Measurements from ENCODE around the gene SORCS2. TPM values are rescaled to one million over a fixed set of nuclear protein-coding genes. Genes with fewer than 3 reads are reported as not detected.

Gene SORCS2
- total and polyA plus RNA-seq, 2 of the 13 experiments (the other 11 are each of a cell fraction or from before 2014, with no cell fraction given) = 0.82 to 1.0 TPM

DNA sequence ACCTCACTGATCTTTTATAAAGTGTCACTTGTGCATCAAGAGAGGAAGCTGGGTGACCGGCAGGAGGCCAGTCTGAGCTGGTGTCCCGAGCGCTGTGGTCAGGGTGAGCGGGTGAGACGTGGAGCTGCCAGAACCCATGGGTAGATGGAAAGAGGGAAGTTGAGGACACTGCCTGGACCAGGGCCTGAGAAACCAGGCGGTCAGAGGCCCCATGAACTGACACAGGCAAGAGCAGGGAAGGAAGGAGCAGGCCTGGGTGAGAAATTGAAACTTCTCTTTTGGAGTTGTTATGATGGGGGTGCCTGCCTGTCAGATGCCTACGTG is 554.7 kb downstream of the SORCS2 start:
- TF ChIP-seq NR2F2 (IDR thresholded peaks at IDR 0.05; ENCODE audit: borderline replicate concordance, low read depth) (no peak), RCOR2 (CRISPR knock-in tag; IDR thresholded peaks at IDR 0.05) (no peak)
- TF ChIP-seq, protein P1, sequence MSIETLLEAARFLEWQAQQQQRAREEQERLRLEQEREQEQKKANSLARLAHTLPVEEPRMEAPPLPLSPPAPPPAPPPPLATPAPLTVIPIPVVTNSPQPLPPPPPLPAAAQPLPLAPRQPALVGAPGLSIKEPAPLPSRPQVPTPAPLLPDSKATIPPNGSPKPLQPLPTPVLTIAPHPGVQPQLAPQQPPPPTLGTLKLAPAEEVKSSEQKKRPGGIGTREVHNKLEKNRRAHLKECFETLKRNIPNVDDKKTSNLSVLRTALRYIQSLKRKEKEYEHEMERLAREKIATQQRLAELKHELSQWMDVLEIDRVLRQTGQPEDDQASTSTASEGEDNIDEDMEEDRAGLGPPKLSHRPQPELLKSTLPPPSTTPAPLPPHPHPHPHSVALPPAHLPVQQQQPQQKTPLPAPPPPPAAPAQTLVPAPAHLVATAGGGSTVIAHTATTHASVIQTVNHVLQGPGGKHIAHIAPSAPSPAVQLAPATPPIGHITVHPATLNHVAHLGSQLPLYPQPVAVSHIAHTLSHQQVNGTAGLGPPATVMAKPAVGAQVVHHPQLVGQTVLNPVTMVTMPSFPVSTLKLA (IDR thresholded peaks at IDR 0.05) = no peak
- ChIA-PET CTCF (ENCODE audit: low intra/inter-chr PET ratio, low total read pairs) (no interaction called here), POLR2A (no interaction called here)
- H3K9me3 ChIP-seq (ENCODE audit: low read length) = no peaks in the 10 kb centered on the region
- no peak overlapping the region for H3K27ac ChIP-seq (ENCODE audit: extremely low read length, insufficient read depth, low read length)
- BruUV-seq (replicated peaks) = no TSS peak
- H3K4me2 ChIP-seq (ENCODE audit: low read depth, low read length) = no peak overlapping the region
- in situ Hi-C loops (cut with HindIII; ENCODE audit: extremely low pct_ligation_motif_present, low pct_unique_long_range_greater_than_20kb) = no loop called here
- no peak for ATAC-seq
- DNase-seq (ENCODE audit: low spot score) = no peak
- no peaks in the 10 kb centered on the region for H3K79me2 ChIP-seq (ENCODE audit: insufficient read depth, low read length)
- no peak overlapping the region for H2AFZ ChIP-seq (ENCODE audit: low read length)
- FAIRE-seq = no peak
- no peak overlapping the region for H3K4me3 ChIP-seq (replicated peaks in 1 of 3; ENCODE audit: insufficient read depth in 1 of 3, low read depth in 2 of 3, low read length in 3 of 3)
- H3K27me3 ChIP-seq (ENCODE audit: control insufficient read depth in 1 of 2, insufficient read depth in 2 of 2, low read length in 2 of 2) = no peaks in the 10 kb centered on the region
- H4K20me1 ChIP-seq (ENCODE audit: insufficient read depth, low read length) = no peaks in the 10 kb centered on the region
- H3K9ac ChIP-seq (ENCODE audit: insufficient read depth, low read depth, low read length) = no peak overlapping the region
- no peaks in the 10 kb centered on the region for H3K36me3 ChIP-seq (replicated peaks in 1 of 2; ENCODE audit: control insufficient read depth in 1 of 2, insufficient read depth in 2 of 2, low read length in 2 of 2)
- H3K4me1 ChIP-seq (ENCODE audit: insufficient read depth, low read length) = peaks cover 50% of the 10 kb centered on the region
- intact Hi-C loops (cut with micrococcal nuclease; ENCODE audit: unreplicated experiment) = no loop called here
- 97% methylated on average over 7 of the region's 7 CpGs for WGBS (ENCODE audit: low lambda C conversion rate)

DNA sequence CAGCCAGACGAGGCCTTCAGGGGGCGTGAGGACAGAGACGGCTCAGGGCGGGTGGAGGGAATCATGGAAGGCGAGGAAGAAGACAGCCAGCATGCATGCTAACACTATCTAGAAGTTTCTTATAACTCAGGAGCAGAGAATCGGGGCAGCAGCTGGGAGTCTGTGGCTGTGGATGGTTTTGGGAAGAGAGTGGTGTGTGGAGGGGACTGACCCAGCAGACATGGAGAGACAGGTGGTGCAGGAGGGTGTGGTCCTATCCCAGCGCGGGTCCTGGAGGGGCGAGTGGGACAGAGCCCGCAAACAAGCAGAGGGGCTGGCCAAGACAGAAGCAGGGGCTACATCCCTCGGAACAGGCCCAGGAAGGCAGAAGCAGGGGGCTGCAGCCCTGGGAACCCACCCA is 555.2 kb downstream of the SORCS2 start:
- H3K27ac ChIP-seq (ENCODE audit: extremely low read length, insufficient read depth, low read length) = no peak overlapping the region
- ATAC-seq (no peak), DNase-seq (ENCODE audit: low spot score) (no peak), FAIRE-seq (no peak)
- H2AFZ ChIP-seq (ENCODE audit: low read length) = no peak overlapping the region
- H3K9me3 ChIP-seq (ENCODE audit: low read length) = no peaks in the 10 kb centered on the region
- no peak overlapping the region for H3K4me2 ChIP-seq (ENCODE audit: low read depth, low read length)
- H4K20me1 ChIP-seq (ENCODE audit: insufficient read depth, low read length) = no peaks in the 10 kb centered on the region
- CTCF ChIA-PET (ENCODE audit: low intra/inter-chr PET ratio, low total read pairs) = no interaction called here
- H3K79me2 ChIP-seq (ENCODE audit: insufficient read depth, low read length) = no peaks in the 10 kb centered on the region
- H3K27me3 ChIP-seq (ENCODE audit: control insufficient read depth in 1 of 2, insufficient read depth in 2 of 2, low read length in 2 of 2) = no peaks in the 10 kb centered on the region
- H3K9ac ChIP-seq (ENCODE audit: insufficient read depth, low read depth, low read length) = no peak overlapping the region
- intact Hi-C loops (cut with micrococcal nuclease; ENCODE audit: unreplicated experiment) (no loop called here), in situ Hi-C loops (cut with HindIII; ENCODE audit: extremely low pct_ligation_motif_present, low pct_unique_long_range_greater_than_20kb) (no loop called here)
- H3K4me3 ChIP-seq (replicated peaks in 1 of 3; ENCODE audit: insufficient read depth in 1 of 3, low read depth in 2 of 3, low read length in 3 of 3) = no peak overlapping the region
- 92% methylated on average over 11 of the region's 11 CpGs for WGBS (ENCODE audit: low lambda C conversion rate)
- POLR2A ChIA-PET = no interaction called here
- H3K36me3 ChIP-seq (replicated peaks in 1 of 2; ENCODE audit: control insufficient read depth in 1 of 2, insufficient read depth in 2 of 2, low read length in 2 of 2) = no peaks in the 10 kb centered on the region
- H3K4me1 ChIP-seq (ENCODE audit: insufficient read depth, low read length) = peaks cover 56% of the 10 kb centered on the region
- no TSS peak for BruUV-seq (replicated peaks)
- no peak for TF ChIP-seq SCMH1 (CRISPR knock-in tag; IDR thresholded peaks at IDR 0.05; ENCODE audit: borderline replicate concordance)
- no peak for TF ChIP-seq YEATS4 (CRISPR knock-in tag; IDR thresholded peaks at IDR 0.05; ENCODE audit: borderline replicate concordance)
- TF ChIP-seq FIP1L1 (IDR thresholded peaks at IDR 0.05; ENCODE audit: borderline replicate concordance, insufficient read depth, low read depth, low read length) = no peak
- TF ChIP-seq RAD51 (IDR thresholded peaks at IDR 0.05; ENCODE audit: borderline replicate concordance) = no peak
- TF ChIP-seq, protein P2, sequence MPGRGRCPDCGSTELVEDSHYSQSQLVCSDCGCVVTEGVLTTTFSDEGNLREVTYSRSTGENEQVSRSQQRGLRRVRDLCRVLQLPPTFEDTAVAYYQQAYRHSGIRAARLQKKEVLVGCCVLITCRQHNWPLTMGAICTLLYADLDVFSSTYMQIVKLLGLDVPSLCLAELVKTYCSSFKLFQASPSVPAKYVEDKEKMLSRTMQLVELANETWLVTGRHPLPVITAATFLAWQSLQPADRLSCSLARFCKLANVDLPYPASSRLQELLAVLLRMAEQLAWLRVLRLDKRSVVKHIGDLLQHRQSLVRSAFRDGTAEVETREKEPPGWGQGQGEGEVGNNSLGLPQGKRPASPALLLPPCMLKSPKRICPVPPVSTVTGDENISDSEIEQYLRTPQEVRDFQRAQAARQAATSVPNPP (CRISPR knock-in tag; IDR thresholded peaks at IDR 0.05) = no peak
- no peak for TF ChIP-seq HMG20A (CRISPR knock-in tag; IDR thresholded peaks at IDR 0.05; ENCODE audit: borderline replicate concordance)
- TF ChIP-seq ZNF205 (CRISPR knock-in tag; IDR thresholded peaks at IDR 0.05) = no peak
- no peak for TF ChIP-seq ZNF776 (CRISPR knock-in tag; IDR thresholded peaks at IDR 0.05)
- TF ChIP-seq, protein P3, sequence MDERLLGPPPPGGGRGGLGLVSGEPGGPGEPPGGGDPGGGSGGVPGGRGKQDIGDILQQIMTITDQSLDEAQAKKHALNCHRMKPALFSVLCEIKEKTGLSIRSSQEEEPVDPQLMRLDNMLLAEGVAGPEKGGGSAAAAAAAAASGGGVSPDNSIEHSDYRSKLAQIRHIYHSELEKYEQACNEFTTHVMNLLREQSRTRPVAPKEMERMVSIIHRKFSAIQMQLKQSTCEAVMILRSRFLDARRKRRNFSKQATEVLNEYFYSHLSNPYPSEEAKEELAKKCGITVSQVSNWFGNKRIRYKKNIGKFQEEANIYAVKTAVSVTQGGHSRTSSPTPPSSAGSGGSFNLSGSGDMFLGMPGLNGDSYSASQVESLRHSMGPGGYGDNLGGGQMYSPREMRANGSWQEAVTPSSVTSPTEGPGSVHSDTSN (CRISPR knock-in tag; IDR thresholded peaks at IDR 0.05) = no peak
